Measurements from ENCODE around the gene AK9. TPM values are rescaled to one million over a fixed set of nuclear protein-coding genes. Genes with fewer than 3 reads are reported as not detected.

Gene AK9
- total RNA-seq, 4 donors from 2014 or later = 4.1 to 10.3 (median 6.4) TPM

- DNase-seq (ENCODE audit: low spot score in 2 of 2) = no peak
- intact Hi-C loops (cut with DNase I; ENCODE audit: low total_unique reads) = no loop called here
- 60 to 67% methylated on average over 2 of the region's 2 CpGs for WGBS, 2 donors
- TF ChIP-seq POLR2A (IDR thresholded peaks at IDR 0.05) = no peak
- no peak for TF ChIP-seq CTCF (IDR thresholded peaks at IDR 0.05)
- H3K4me3 ChIP-seq (ENCODE audit: low read depth, poor library complexity, severe bottlenecking) = no peak overlapping the region
These were observed 213.3 kb downstream of the AK9 start for GRCh38 chr6:109477725-109478124.

GRCh38 chr6:109477184-109477583 lies 213.8 kb downstream of the AK9 start:
- no peak for TF ChIP-seq POLR2A (IDR thresholded peaks at IDR 0.05)
- 89% methylated on average over 2 of the region's 2 CpGs for WGBS, 2 donors
- DNase-seq (ENCODE audit: low spot score in 2 of 2) = no peak
- intact Hi-C loops (cut with DNase I; ENCODE audit: low total_unique reads) = no loop called here
- no peak overlapping the region for H3K4me3 ChIP-seq (ENCODE audit: low read depth, poor library complexity, severe bottlenecking)

GRCh38 chr6:109475625-109476024 lies 215.4 kb downstream of the AK9 start:
- H3K4me3 ChIP-seq (ENCODE audit: low read depth, poor library complexity, severe bottlenecking) = no peak overlapping the region
- TF ChIP-seq POLR2A (IDR thresholded peaks at IDR 0.05) (no peak), CTCF (IDR thresholded peaks at IDR 0.05) (no peak)
- DNase-seq (ENCODE audit: low spot score in 2 of 2) = no peak
- 88 to 91% methylated on average over 2 of the region's 2 CpGs for WGBS, 2 donors
- intact Hi-C loops (cut with DNase I; ENCODE audit: low total_unique reads) = no loop called here

GRCh38 chr6:109474995-109475394 lies 216.0 kb downstream of the AK9 start:
- intact Hi-C loops (cut with DNase I; ENCODE audit: low total_unique reads) = no loop called here
- 93 to 96% methylated on average over 4 of the region's 4 CpGs for WGBS, 2 donors
- no peak for DNase-seq (ENCODE audit: low spot score in 2 of 2)

GRCh38 chr6:109473120-109473519 lies 217.9 kb downstream of the AK9 start:
- H3K4me3 ChIP-seq (ENCODE audit: low read depth, poor library complexity, severe bottlenecking) = no peak overlapping the region
- peak in 1 of 2 donors; percentile 9 for DNase-seq (ENCODE audit: low spot score in 2 of 2)
- WGBS, 2 donors = 88 to 95% methylated on average over 3 of the region's 3 CpGs
- TF ChIP-seq CTCF (IDR thresholded peaks at IDR 0.05) (no peak), POLR2A (IDR thresholded peaks at IDR 0.05) (no peak)
- intact Hi-C loops (cut with DNase I; ENCODE audit: low total_unique reads) = no loop called here

More at GRCh38 chr6:109474995-109475394, 216.0 kb downstream of the AK9 start:
- no peak overlapping the region for H3K4me3 ChIP-seq (ENCODE audit: low read depth, poor library complexity, severe bottlenecking)
- TF ChIP-seq CTCF (IDR thresholded peaks at IDR 0.05) (no peak), POLR2A (IDR thresholded peaks at IDR 0.05) (no peak)

- no peak for TF ChIP-seq CTCF (IDR thresholded peaks at IDR 0.05)
- peak in 1 of 2 donors; percentile 21 for DNase-seq (ENCODE audit: low spot score in 2 of 2)
- intact Hi-C loops (cut with DNase I; ENCODE audit: low total_unique reads) = no loop called here
- 93 to 96% methylated on average over 9 of the region's 9 CpGs for WGBS, 2 donors
- H3K4me3 ChIP-seq (ENCODE audit: low read depth, poor library complexity, severe bottlenecking) = no peak overlapping the region
These were observed 218.6 kb downstream of the AK9 start for GRCh38 chr6:109472132-109472995.

Measured in lower leg skin (tissue), 4 donors.